DMS53 treated with DMSO at 0.1 percent for 48 hours (cell line): ENCODE results near the gene BRD1.
"Not testable (repeated sequence)": the region's sequence is repeated elsewhere in the genome, so short reads cannot be mapped to it uniquely, and the experiment has no call there.

Experiments used
- DNase-seq: peaks from one replicate; lab custom pipeline; 2025; ENCODE audit not compliant: unreplicated experiment; lab: John Stamatoyannopoulos, UW

The BRD1 gene

DNA sequence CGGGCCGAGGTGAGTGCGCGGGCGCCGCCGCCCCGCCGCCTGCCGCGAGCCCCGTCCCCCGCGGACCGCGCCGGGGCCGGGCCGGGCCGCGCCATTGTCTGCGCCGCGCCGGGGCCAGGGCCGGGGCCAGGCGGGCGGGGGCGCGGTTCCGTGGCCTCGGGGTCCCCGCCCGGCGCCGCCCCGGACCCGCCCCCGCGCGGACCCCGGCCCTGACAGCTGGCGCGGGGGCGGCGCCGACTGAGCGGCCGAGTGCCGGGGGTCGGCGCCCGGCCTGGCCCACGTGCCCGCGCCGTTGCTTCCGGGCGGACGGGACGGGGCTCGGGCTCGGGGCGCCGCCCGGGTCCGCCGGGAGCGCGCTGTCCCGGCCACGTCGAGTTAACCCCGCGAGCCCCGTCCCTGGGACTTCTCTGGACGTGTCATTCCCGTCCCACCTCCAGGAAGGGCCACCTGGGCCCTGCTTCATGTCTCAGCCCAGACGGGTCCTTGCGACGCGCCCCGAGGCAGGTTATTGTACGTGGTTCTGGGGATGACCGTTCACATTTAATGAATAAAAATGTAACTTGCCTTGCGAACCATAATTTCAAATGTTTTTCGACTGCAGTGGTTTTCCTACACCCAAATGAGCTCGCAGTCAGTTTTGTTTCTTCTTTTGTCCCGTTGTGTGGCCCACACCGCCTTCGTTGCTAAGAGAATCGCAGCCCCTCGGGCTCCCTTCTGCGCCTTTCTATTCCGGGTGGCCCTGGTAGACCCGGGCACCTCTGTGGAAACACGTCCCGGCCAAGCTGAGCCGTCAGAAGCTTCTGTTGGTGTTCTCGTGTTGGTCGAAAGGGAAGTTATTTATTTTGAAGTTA lies 26.5 kb upstream of the BRD1 start:
- no peak for DNase-seq

DNA sequence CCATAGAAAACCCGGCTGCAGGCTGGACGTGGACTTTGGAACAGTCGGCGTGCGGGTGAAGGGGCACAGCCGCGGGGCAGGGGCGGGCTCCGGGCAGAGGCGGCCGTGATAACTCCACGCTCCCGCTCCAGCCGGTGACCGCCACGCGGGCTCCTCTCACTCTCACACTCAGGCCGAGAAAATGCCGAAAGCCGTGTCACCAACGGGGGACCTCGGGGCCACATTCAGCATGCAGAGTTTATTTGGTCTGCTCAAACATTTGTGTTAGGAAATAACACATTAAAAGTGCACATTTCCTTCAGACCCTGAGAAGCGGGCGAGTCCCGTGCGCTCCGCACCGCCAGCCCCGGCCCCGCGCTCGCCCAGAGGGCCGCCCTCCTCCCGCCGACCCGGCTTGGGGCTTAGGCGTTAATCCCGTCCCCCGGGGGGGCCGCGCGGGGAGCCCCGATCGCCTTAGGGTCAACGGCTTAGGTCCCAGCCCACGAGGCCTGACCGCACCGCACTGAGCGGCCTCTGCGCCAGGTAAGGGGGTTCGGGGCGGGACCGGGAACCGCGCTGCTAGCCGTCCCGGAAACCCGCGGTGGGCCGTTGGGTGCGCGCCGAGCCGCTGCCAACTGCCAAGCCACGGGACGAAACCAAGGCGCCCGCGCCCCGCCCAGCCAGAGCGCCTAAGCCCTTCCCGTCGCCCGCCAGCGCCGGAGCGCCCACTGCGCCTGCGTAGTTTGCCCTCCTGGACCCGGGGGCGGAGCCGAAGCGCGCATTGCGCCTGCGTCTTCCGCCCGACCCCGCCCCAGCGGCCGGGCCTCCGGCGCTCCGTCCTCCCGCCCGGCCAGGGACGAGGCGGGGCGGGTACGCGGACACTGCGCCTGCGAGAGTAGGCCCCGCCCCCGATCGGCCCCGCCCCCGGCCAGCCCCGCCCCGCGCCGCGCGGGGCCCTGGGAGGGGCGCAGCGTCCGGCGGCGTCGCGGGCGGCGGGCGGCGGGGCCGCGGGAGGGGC lies 25.5 kb upstream of the BRD1 start, which contains the start of gene ZBED4:
Gene ZBED4 (plus strand): TSS at position 947 of the 997 bp plus-strand sequence. CDS start 29,819 bp downstream, outside the sequence.
- peak; percentile 71 for DNase-seq

DNA sequence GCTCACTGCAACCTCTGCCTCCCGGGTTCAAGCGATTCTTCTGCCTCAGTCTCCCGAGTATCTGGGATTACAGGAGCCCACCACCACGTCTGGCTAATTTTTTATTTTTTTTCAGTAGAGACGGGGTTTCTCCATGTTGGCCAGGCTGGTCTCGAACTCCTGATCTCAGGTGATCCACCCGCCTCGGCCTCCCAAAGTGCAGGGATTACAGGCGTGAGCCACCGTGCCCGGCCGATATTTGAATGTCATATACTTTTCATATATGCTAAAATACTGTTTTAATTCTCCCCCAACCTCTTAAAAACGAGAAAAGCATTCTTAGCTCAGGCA lies 24.9 kb upstream of the BRD1 start:
- not testable (repeated sequence) for DNase-seq

DNA sequence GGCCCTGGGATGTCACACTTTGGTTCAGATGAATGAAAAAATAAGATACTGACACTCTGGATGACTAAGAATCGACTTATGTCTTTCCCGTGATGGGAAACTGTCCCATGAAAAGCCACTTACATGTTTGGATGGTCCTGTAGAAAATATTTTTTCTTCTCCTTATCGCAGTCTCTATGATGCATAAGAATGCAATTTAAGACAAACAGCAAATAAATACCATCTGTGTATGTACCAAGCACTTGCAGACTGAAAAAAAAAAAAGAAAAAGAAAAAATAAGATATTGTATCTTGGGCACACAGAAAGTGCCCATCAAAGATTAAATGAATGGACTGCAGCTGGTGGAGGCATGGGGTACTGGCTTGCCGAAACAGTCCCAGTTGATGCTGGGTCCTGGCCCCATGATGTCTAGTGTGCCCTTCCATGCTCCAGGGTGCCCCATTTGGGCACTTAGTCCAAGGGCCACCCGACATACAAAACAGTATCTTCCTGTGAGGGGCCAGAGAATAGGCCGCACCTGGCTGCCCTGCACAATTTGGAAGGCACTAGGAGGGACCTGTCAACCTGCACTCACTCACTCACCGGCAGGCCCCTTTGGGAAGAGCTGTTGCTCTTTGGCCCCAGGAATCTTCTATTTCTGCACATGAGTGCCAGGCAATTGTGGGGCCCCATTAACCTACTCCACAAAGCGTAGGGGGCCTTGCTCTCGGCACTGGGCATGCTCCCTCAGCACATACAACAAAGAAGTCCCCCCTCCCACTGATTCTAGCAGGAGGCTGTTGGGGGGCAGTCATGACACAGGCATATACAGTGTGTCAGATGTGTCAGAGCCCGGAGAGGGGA lies 23.5 kb upstream of the BRD1 start:
- DNase-seq: no peak

DNA sequence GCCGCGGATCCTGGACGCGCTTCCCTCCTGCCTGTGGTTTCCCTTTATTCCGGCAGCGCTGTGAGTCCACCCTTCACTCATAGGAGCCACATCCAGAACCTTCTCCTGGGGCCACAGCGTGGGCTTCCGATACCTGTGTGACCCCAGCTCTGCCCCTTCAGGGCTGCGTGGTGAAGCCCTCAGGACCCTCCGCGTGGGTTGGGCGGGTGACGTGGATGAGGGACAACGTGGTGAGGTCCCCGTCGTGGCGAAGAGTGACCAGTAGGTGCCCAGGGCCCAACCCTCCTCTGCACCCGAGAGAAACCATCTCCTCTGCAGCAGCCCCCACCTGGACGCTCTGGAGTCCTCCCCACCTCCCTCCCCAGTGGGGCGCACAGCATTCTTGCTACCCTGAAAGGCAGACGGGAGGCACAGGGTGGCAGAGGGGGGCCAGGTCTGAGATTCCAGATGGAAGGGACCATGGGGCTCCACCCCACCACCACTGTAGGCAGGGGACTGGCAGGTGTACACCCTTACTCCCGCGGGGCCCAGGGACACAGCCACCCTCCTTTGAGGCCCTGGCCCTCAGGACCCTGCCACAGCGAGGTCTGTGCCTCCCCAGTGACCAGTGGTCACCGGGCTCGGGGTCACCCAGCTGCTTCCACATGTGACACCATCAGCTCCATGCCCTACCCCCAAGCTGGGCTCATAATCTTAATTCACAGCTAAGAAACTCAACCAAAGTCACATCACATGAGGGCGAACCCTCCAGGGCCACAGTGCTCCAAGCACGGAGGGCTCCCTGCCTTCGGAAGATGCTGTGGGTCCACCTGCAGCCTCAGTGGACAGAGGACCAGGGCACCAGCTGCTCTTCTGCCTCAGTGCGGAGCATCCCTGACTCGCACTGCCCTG lies 22.6 kb upstream of the BRD1 start:
- DNase-seq: no peak

DNA sequence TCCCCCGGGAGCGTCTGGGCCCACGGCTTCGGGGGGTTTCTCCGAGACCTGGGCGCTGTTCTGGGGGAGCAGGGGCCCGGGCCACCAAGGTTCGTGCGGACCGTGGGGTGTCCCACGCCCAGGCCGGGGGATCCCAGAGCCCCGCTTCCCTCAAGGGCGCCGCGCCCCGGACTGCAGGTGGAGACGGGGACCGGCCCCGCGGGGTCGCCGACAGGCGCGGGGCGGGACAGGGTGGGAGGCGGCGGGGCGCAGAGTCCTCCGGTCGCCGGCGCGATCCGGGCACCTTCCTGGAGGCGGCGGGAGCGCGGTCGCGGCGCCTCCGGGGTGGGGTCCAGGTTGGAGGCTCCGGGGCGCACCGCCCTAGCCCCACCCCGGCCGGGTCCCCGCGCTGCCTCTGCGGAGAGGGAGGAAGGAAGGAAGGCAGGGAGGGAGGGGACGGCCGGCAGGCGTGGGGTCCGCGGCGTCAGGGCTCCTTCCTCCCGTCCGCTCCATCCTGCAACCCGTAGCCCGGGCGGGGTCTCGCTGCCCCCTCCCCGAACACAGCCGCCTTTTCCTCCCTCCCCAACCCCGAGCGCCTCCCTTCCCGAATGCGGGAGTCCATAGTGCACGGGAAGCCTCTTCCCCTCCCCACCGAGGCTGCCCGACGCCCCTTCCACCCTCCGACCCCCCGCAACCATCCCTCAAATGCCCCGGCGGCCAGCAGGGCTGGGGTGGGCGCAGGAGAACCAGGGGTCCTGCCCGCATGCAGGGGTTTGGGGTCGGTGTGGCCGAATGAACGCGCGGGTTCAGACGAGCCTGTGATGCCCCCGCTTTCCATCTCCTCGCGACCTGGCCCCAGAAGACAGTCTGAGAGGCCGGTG lies 21.7 kb upstream of the BRD1 start:
- no peak for DNase-seq

DNA sequence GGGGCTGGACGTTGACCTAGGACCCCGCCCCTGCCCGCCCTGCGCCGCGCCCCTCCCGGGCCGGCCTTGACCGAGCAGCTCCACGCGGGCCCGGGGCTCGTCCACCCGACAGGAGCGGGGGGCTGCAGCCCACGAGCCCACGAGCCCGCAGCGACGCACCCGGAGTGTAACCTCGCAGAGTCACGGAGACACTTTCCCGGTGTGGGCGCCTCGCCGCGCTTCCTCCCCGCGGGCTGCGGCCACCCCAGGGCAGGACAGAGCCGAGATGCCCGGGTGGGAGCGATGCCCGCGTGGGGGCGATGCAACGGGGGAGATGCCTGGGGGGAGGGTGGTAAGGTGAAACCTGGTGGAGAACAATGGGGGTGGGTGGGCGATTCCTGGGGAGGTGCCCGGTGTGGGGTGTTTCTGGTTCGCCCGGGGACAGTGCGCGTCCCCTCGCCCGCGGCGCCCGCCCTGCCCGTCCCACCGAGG lies 21.1 kb upstream of the BRD1 start:
- DNase-seq: no peak

DNA sequence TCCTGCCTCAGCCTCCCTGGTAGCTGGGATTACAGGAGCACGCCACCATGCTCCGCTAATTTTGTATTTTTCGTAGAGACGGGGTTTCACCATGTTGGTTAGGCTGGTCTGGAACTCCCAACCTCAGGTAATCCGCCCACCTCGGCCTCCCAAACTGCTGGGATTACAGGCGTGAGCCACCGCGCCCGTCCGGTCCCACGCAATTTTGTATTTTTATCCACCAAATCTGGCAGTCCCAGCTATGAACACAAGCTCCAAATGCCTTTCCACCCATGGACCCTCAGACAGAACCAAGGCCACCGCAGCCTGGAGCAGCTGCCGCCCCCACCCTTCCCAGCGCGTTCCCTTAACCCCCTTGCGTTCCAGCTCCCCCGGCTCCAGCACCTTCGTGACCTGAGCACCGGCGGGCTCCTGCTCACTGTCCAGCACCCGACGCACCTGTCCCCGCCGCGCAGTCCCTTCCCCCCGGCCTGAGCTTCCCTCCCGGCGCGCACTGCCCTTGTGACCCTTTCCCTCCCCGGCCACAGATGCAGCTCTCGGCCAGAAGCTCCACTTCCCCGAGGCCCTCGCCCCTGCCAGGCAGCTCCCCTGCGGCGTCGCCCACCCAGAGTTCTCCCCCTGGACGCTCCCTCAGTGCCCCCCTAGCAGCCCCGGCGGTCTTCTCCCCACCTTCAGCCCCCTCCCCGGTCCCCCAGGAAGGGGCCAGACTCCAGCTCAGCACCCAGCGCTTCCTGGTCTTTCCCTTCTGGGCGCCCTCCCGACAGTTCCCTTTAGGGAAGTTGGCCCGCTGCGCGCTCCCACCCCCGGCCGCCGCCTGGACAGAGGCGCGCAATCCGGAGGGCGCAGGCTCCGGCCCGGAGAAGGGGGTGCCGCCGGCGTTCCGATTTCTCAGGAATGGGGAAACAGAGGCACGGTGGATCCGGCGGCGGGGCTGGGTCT lies 20.3 kb upstream of the BRD1 start:
- DNase-seq: no peak

DNA sequence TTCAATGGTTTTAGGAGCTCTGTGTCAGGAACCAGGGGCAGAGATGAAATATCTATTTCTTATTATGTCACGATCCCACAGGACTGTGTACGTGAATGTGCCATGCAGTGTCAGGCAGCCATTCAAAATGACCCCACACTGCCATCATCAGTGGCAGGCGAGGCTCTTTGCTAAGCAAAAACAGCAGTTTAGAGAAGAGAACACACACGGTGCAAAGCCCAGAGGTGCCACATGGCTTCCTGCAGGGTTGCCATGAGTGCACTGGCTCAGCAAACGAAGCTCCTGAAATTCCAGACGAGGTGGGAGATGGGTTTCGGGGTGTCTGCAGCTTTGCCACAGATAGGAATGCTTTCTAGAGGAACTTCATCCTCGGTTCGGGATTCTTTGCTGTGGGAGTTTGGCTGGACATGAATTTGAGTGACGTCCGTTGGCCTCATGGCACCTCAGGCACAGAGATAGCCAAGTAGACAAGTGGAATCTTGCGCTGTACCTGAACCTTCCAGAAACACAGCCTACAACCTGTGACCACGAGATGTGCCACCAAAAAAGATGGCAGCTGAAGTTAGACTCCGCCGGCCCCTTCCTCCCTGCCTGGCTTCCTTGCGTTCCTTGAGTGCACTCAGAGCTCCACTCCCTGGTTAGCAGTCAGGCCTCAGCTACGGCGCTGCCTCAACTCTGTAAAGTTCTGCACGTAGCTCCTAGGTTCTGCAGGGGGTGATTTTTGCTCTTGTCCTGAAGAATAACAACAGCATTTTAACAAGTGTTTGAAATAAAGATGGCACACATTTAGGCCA lies 18.2 kb upstream of the BRD1 start:
- no peak for DNase-seq

DNA sequence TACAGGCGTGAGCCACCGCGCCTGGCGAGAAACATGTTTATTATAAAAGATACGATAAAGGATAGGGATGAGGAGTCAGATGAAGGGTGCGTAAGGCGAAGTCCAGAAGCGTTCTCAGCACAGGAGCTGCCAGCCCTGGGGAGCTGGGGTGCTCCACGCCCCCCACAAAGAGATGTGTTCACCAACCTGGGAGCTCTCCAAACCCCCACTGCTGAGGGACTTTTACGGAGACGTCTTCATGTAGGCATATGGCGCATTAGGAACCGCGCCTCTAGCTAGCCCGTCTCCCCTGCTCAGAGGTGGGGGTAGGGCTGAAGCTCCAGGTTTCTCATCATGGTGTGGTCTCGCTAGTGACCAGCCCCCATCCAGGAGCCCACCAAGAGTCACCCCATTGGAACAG lies 17.6 kb upstream of the BRD1 start:
- no peak for DNase-seq

DNA sequence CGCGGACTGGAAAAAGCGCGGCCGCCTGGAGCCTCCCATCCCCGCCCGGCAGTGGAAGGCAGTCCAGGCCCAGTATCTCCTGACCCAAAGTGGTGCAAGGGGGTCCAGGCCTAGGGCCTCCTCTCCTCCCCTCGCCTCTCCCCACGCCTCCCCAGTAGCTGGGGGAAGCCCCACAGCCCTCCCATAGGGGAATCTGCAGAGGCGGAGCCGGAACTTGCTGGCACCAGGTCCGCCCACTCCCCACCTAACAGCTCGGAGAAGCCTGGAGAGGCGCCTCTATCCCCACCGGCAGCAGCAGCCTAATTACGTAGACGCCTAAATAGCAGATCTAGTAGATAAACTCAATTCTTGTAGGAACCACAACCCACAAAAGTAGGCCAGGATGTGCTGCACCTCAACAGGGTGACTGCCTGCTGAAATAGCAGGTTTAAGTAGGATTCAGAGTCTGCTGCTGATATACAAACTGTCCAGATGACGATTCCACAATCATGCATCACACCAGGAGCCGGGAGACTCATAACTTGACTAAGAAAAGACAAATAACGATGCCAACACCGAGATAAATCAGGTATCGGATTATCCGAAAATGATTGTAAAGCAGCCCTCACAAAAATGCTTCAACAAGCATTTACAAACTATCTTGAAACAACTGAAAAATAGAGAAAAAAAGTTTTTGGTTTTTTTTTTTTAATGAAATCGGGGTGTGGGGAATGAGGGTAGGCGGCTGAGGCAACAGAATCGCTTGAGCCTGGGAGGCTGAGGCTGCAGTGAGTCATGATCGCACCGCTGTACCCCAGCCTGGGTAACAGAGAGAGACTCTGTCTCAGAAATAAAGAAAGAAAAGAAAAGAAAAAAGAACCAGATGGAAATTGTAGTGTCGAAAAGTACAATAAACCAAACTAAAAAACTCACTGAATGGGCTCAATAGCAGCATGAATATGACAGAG lies 11.4 kb upstream of the BRD1 start:
- no peak for DNase-seq

DNA sequence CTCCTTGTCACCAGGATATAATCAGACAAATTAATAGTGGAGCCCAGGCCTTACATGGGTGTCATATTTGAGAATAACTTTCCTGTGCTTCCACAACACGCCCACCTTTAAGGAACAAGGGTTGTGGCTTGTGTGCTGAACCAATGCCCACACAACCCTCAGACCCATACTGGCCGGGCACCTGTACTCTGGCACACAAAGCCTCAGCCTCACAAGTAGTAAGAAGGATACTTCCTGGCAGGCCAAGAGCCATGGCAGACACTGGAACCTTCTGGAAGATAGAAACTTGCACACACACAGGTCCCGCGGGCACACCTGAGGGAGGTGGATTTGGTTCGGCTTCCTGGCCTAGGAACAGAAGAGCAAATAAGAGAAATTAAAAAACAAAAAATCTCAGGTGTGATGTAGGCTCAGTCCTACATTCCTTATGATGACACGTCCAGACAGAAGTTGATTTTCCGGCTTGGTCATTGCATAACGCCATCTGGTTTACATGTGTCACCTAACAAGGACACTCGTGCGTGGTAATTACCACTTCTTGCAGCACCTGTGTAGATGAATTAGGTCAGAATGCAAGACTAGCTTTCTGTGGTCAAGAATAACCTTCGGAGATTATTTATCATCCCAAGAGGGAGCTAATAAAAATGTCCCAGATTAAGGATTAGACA lies 5.8 kb upstream of the BRD1 start:
- DNase-seq: peak; percentile 71

DNA sequence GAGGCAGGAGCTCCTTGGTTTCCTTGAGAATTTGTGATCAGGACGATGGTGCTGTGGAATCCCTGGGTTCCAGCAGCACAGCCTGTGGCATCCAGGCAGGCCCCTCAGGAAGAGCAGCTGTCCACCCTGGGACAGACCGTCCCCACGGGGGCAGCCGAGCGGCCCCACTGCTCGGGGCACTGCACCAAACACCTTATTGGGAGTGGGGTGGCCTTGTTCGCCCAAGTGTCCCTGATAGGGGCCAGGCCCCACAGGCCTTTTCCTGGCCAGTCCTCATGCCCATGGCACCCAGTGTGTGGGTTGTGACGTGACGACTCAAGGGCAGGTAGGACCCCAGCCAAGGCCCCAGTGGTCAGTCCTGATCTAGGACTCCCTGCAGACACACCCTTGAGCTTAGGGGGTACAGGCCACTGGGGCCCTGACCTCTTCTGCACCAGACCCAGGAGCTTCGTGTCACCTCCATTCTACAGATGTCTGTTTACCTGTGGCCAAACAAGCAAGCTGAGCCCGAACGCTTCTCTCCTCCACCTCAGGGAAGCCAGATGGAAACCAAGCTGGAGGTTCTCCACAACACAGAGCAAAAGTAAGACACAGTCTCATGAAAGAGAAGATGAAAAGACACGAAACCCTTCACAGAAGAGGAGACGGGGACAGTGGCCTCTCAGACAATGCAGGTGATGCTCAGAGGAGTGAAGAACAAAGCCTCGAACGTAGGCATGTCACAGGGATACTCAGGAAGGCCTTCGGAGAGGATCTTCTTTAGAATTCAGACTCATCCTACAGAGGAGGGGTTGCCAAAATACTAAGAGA lies 1.6 kb upstream of the BRD1 start:
- DNase-seq: no peak

DNA sequence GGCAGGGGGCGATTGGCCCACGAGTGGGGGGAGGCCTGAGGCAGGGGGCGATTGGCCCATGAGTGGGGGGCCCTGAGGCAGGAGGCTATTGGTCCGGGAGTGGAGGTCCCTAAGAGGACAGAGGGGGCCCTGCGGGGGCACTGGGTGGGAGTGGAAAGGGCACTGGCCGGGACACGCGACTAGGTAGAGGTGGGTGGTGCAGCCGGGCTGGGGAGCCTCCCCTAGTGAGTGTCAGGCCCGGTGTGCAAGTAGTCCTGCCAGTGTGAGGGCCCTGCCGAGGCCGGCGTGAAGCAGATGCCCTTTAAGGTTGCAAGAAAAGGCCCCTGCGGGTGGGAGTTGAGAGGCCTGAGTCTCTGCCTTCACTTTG lies 909 bp upstream of the BRD1 start:
- DNase-seq: no peak
